ENCODE results near the gene ANKRD34C. TPM values are rescaled to one million over a fixed set of nuclear protein-coding genes. Genes with fewer than 3 reads are reported as not detected.

Gene ANKRD34C
- not detected for total RNA-seq
- long read RNA-seq = 0 reads

DNA sequence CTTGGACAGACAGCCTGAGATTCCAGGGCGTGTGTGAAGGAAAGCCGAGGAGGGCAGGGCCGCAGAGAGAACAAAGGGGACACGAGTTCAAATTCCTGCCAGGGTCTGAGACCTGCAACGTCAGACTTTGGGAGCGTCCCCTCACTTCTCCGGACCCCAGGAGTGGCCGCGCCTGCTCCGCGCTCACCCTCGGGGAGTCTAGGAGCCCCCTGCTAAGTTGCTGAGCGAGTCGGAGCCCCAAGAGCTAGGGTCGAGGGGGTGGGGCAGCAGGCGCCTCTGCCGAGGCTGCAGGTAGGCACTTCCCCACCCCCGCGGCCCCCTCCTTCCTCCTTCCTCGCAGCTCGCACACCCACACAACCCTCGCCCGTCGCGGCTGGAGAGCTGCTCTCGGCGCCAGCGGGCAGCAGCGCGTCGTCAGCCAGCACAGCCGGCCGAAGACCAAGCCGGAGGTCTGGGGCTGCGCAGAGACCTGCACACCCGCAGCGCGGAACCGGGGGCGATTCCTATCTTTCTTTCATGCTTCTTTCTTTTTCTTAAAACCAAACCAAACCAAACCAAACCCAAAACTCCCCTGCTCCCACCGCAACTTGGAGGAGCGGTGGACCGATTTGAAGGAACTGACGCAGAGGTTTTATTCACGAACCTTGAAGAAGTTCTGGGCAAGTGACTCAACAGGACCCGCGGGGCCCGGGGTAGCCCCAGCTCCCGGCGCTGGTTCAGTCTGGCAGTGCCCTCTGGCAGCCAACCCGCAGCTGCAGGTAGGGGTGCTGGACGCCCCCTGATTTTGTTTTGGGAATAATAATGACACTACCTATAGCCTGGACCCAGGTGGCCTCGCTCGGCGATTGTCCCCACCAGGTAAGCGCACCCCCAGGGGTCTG, at the start of gene ANKRD34C:
TSS of gene ANKRD34C (plus strand) at position 352 of the 881 bp plus-strand sequence. CDS start 10,563 bp downstream, outside the sequence.
- peaks cover 58% of the 10 kb centered on the region for H3K27me3 ChIP-seq

DNA sequence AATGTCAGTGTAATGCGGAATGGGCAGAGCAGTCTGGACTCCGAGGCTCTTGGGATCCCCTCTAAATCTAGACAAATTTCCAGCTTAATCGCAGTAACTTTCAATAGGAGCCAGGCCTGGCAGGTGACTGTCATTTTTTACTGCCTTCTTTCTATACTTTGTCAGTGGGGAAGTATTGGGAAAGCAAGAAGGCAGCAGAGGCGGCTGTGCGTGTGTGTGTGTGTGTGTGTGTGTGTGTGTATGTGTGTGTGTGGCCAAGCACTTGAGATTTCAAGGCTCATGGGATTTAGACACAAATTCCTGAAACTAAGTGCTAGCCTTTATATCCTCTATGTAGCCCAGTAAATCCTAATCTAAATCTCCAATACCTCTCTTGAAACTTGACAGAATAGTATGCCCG, 49.3 kb upstream of the ANKRD34C start:
- intact Hi-C loops (cut with DNase I) = no loop called here
- DNase-seq = no peak
- H3K4me3 ChIP-seq = no peak overlapping the region
- TF ChIP-seq, protein P1, sequence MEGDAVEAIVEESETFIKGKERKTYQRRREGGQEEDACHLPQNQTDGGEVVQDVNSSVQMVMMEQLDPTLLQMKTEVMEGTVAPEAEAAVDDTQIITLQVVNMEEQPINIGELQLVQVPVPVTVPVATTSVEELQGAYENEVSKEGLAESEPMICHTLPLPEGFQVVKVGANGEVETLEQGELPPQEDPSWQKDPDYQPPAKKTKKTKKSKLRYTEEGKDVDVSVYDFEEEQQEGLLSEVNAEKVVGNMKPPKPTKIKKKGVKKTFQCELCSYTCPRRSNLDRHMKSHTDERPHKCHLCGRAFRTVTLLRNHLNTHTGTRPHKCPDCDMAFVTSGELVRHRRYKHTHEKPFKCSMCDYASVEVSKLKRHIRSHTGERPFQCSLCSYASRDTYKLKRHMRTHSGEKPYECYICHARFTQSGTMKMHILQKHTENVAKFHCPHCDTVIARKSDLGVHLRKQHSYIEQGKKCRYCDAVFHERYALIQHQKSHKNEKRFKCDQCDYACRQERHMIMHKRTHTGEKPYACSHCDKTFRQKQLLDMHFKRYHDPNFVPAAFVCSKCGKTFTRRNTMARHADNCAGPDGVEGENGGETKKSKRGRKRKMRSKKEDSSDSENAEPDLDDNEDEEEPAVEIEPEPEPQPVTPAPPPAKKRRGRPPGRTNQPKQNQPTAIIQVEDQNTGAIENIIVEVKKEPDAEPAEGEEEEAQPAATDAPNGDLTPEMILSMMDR (IDR thresholded peaks at IDR 0.05) = no peak
- H3K4me1 ChIP-seq = no peaks in the 10 kb centered on the region
- no peaks in the 10 kb centered on the region for H3K27me3 ChIP-seq
- ATAC-seq = no peak
- H3K36me3 ChIP-seq = no peaks in the 10 kb centered on the region
- no peak overlapping the region for H3K27ac ChIP-seq
- H3K9me3 ChIP-seq = peaks cover 5% of the 10 kb centered on the region

More for the DNA sequence above, at the start of gene ANKRD34C:
- Histone ChIP-seq H3K4me1 (no peaks in the 10 kb centered on the region), H3K4me3 (no peak within 1 kb of the TSS), H3K9me3 (no peaks in the 10 kb centered on the region), H3K27ac (no peak within 1 kb of the TSS), H3K36me3 (no peaks in the 10 kb centered on the region)
- ATAC-seq (no peak), DNase-seq (no peak)
- intact Hi-C loops (cut with DNase I) = no loop called here
- TF ChIP-seq, protein P1 (IDR thresholded peaks at IDR 0.05) = no peak

DNA sequence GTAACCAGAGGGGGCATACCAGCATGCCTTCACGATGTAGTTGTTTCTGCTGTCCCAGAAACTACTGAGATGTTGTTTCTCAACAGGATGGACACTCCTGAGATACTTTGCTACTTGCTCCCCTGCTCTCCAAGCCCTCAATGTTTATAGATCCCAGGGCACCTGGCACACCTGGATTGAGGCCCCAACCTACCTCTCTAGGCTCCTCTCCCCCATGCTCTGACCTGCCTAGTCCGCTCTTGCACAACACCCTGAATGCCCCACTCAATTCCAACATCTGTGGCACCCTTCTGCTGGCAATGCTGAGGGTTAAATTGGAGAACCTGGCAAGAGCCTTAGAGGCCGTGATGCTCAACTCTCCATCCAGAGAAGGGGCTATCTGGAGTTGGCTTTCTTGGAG, 42.5 kb upstream of the ANKRD34C start:
- no peaks in the 10 kb centered on the region for H3K36me3 ChIP-seq
- DNase-seq (no peak), ATAC-seq (no peak)
- intact Hi-C loops (cut with DNase I) = no loop called here
- H3K27me3 ChIP-seq = no peaks in the 10 kb centered on the region
- H3K4me1 ChIP-seq = no peaks in the 10 kb centered on the region
- no peaks in the 10 kb centered on the region for H3K9me3 ChIP-seq
- TF ChIP-seq, protein P1 (IDR thresholded peaks at IDR 0.05) = no peak
- no peak overlapping the region for H3K4me3 ChIP-seq
- H3K27ac ChIP-seq = no peak overlapping the region

DNA sequence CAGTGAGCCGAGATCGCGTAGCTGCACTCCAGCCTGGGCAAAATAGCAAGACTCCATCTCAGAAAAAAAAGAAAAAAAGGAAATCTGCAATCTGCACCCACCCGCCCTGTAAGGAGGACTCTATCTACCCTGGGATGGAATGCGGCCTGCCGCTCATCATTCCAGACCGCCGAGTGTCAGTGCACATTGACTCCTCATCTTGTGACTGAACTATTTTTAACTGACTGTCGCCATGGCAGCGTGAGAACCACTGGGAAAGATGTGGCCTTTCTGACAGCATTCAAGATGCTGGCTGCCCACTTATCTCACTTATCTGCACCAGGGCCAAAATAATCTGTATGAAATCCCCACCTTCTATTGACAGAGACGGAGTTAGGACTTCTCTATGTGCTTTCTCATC, 38.8 kb upstream of the ANKRD34C start:
- no peak for DNase-seq
- H3K36me3 ChIP-seq = no peaks in the 10 kb centered on the region
- no peak for ATAC-seq
- H3K27ac ChIP-seq = no peak overlapping the region
- intact Hi-C loops (cut with DNase I) = no loop called here
- H3K9me3 ChIP-seq = no peaks in the 10 kb centered on the region
- TF ChIP-seq, protein P1 (IDR thresholded peaks at IDR 0.05) = no peak
- H3K4me1 ChIP-seq = no peaks in the 10 kb centered on the region
- no peaks in the 10 kb centered on the region for H3K27me3 ChIP-seq
- no peak overlapping the region for H3K4me3 ChIP-seq

DNA sequence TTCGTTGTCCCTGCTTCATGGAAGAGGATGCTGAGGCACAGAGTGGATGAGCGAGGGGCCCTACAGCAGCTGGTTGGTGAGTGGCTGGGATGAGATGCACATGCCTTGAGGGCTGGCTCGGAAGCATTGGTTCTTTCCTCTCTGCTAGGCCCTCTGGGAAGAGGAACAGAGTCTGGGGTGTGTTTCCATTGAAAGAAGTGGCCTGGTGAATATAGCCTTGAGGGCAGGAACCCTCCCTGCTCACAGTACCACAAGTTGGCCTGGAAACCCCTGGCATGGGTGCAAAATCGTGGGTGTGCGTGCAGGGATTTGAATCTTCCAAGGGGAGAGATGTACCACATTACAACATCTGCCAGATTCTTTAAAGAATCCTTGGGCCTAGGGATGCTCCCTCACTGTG, 37.6 kb upstream of the ANKRD34C start:
- intact Hi-C loops (cut with DNase I) = no loop called here
- Histone ChIP-seq H3K9me3 (no peaks in the 10 kb centered on the region), H3K27me3 (no peaks in the 10 kb centered on the region), H3K4me1 (no peaks in the 10 kb centered on the region), H3K27ac (no peak overlapping the region), H3K36me3 (no peaks in the 10 kb centered on the region), H3K4me3 (no peak overlapping the region)
- TF ChIP-seq, protein P1 (IDR thresholded peaks at IDR 0.05) = no peak
- ATAC-seq = no peak
- no peak for DNase-seq
